ENCODE results near the gene SEPTIN8. TPM values are rescaled to one million over a fixed set of nuclear protein-coding genes. Genes with fewer than 3 reads are reported as not detected.

SEPTIN8 gene
- total and polyA plus RNA-seq, 10 of the 15 experiments (the other 5 are each of a cell fraction or from before 2014, with no cell fraction given) = 6.1 to 96.1 (median 29.4) TPM

DNA sequence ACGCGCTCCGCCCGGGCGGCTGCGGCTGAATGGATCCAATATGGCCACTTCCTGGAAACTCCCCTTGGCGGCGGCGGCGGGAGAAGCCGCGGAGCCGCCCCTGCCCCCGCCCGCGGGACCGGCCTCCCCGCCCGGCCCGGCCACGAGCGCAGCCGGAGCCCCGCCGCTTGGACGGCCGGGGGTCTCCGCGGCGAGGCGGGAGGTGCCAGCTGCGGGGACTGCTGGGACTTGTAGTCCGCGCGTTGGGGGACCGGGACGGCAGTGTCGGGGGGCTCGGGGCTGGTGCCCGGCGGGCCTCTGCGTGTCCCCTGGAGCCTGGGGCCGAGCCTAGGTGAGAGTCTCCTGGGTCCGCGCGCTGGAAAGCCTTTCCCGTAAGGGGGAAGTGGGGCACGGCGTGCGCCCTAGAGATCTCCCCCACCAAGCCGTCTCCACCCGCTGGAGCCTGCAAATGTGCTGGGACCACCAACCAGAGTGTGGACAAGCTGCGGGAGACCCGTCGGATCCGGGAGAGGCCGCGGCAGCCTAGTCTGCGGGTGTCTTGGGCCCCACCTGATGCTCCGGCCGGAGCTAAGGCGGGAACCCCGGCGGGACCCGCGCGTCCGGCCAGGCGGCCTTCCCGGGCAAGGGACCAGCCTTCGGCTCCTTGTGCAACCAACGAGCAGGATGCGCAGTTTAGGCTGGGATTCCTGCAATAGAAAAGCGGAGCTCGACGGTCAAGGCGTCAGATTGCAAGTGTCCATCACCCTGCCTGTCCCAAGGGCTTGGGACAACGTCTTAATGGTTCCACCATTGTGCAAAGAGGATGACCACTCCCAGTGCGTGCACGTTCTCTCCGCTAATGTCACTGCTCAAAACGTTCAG is at the start of gene SEPTIN8 (continued):
- TF ChIP-seq, protein P1, sequence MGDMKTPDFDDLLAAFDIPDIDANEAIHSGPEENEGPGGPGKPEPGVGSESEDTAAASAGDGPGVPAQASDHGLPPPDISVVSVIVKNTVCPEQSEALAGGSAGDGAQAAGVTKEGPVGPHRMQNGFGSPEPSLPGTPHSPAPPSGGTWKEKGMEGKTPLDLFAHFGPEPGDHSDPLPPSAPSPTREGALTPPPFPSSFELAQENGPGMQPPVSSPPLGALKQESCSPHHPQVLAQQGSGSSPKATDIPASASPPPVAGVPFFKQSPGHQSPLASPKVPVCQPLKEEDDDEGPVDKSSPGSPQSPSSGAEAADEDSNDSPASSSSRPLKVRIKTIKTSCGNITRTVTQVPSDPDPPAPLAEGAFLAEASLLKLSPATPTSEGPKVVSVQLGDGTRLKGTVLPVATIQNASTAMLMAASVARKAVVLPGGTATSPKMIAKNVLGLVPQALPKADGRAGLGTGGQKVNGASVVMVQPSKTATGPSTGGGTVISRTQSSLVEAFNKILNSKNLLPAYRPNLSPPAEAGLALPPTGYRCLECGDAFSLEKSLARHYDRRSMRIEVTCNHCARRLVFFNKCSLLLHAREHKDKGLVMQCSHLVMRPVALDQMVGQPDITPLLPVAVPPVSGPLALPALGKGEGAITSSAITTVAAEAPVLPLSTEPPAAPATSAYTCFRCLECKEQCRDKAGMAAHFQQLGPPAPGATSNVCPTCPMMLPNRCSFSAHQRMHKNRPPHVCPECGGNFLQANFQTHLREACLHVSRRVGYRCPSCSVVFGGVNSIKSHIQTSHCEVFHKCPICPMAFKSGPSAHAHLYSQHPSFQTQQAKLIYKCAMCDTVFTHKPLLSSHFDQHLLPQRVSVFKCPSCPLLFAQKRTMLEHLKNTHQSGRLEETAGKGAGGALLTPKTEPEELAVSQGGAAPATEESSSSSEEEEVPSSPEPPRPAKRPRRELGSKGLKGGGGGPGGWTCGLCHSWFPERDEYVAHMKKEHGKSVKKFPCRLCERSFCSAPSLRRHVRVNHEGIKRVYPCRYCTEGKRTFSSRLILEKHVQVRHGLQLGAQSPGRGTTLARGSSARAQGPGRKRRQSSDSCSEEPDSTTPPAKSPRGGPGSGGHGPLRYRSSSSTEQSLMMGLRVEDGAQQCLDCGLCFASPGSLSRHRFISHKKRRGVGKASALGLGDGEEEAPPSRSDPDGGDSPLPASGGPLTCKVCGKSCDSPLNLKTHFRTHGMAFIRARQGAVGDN (IDR thresholded peaks at IDR 0.05) = 0 out of 2 replicates have a peak, but pooled peaks have one; percentile 45
- TF ChIP-seq BACH1 (IDR thresholded peaks at IDR 0.05; ENCODE audit: borderline replicate concordance) (no peak; the same call in 1 of the 2 replicates), SPI1 (IDR thresholded peaks at IDR 0.05; ENCODE audit: borderline replicate concordance, insufficient read depth, low read depth, low read length) (peak; percentile 5; the same call in 1 of the 2 replicates), BHLHE40 (IDR thresholded peaks at IDR 0.05; ENCODE audit: borderline replicate concordance in 1 of 2, low read depth in 2 of 2, low read length in 1 of 2) (peak in 1 of 2 experiments; percentile 39; a peak in 1 of 4 replicates), TCF3 (IDR thresholded peaks at IDR 0.05; ENCODE audit: borderline replicate concordance, insufficient read depth, low read depth, low read length) (0 out of 2 replicates have a peak, but pooled peaks have one; percentile 41), HDAC2 (IDR thresholded peaks at IDR 0.05) (no peak), EZH2 (IDR thresholded peaks at IDR 0.05; ENCODE audit: borderline replicate concordance, control insufficient read depth, low read depth, low read length) (no peak), IKZF2 (IDR thresholded peaks at IDR 0.05) (no peak), SIX5 (IDR thresholded peaks at IDR 0.05; ENCODE audit: low read depth, low read length, severe bottlenecking) (peak; percentile 67), RUNX3 (IDR thresholded peaks at IDR 0.05; ENCODE audit: low read length) (0 out of 2 replicates have a peak, but pooled peaks have one; percentile 18), IRF4 (IDR thresholded peaks at IDR 0.05; ENCODE audit: low read depth, low read length) (no peak), MTA2 (IDR thresholded peaks at IDR 0.05; ENCODE audit: low read depth) (no peak), NFYA (IDR thresholded peaks at IDR 0.05; ENCODE audit: borderline replicate concordance, low read depth, low read length) (no peak), DPF2 (IDR thresholded peaks at IDR 0.05) (peak; percentile 74), GABPA (IDR thresholded peaks at IDR 0.05; ENCODE audit: low read depth) (no peak), RB1 (IDR thresholded peaks at IDR 0.05; ENCODE audit: borderline replicate concordance) (peak; percentile 26; the same call in 1 of the 2 replicates)
- TF ChIP-seq, protein P2, sequence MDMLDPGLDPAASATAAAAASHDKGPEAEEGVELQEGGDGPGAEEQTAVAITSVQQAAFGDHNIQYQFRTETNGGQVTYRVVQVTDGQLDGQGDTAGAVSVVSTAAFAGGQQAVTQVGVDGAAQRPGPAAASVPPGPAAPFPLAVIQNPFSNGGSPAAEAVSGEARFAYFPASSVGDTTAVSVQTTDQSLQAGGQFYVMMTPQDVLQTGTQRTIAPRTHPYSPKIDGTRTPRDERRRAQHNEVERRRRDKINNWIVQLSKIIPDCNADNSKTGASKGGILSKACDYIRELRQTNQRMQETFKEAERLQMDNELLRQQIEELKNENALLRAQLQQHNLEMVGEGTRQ (IDR thresholded peaks at IDR 0.05; ENCODE audit: borderline replicate concordance, low read depth, low read length) = no peak
- TF ChIP-seq, protein P3, sequence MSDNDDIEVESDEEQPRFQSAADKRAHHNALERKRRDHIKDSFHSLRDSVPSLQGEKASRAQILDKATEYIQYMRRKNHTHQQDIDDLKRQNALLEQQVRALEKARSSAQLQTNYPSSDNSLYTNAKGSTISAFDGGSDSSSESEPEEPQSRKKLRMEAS (IDR thresholded peaks at IDR 0.05; ENCODE audit: low read depth, low read length) = no peak
- TF ChIP-seq, protein P4, sequence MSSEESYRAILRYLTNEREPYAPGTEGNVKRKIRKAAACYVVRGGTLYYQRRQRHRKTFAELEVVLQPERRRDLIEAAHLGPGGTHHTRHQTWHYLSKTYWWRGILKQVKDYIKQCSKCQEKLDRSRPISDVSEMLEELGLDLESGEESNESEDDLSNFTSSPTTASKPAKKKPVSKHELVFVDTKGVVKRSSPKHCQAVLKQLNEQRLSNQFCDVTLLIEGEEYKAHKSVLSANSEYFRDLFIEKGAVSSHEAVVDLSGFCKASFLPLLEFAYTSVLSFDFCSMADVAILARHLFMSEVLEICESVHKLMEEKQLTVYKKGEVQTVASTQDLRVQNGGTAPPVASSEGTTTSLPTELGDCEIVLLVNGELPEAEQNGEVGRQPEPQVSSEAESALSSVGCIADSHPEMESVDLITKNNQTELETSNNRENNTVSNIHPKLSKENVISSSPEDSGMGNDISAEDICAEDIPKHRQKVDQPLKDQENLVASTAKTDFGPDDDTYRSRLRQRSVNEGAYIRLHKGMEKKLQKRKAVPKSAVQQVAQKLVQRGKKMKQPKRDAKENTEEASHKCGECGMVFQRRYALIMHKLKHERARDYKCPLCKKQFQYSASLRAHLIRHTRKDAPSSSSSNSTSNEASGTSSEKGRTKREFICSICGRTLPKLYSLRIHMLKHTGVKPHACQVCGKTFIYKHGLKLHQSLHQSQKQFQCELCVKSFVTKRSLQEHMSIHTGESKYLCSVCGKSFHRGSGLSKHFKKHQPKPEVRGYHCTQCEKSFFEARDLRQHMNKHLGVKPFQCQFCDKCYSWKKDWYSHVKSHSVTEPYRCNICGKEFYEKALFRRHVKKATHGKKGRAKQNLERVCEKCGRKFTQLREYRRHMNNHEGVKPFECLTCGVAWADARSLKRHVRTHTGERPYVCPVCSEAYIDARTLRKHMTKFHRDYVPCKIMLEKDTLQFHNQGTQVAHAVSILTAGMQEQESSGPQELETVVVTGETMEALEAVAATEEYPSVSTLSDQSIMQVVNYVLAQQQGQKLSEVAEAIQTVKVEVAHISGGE (CRISPR knock-in tag; IDR thresholded peaks at IDR 0.05) = no peak

Data from GM12878 (cell line).